WTC11 (cell line): ENCODE results near the gene SYNGAP1.
"Not testable (repeated sequence)": the region's sequence is repeated elsewhere in the genome, so short reads cannot be mapped to it uniquely, and the experiment has no call there.

Source experiments
- CTCF ChIP-seq: fragments of 200-600 bp; IDR thresholded peaks from 2 replicates; pipeline ENCODE4 v1.8.0; 2022; ENCODE audit warnings: antibody characterized with exemption
- E2F4 ChIP-seq: sonication (generic); formaldehyde crosslinking; IDR thresholded peaks from 2 replicates; pipeline ENCODE4 v1.8.1; 2022; ENCODE audit warnings: low read depth, mild to moderate bottlenecking, moderate library complexity, missing genetic modification reagents, borderline replicate concordance
- NFYB ChIP-seq: sonication (generic); formaldehyde crosslinking; conservative IDR thresholded peaks from 2 replicates; pipeline ENCODE4 v1.8.0; 2022; ENCODE audit warnings: low read depth, missing genetic modification reagents
- TF ChIP-seq, protein P1 (sequence below): sonication (generic); formaldehyde crosslinking; IDR thresholded peaks from 2 replicates; pipeline ENCODE4 v1.8.0; 2022; ENCODE audit warnings: mild to moderate bottlenecking, missing genetic modification reagents
- TF ChIP-seq, protein P2 (sequence below): sonication (generic); formaldehyde crosslinking; IDR thresholded peaks from 2 replicates; pipeline ENCODE4 v1.8.0; 2022; ENCODE audit warnings: mild to moderate bottlenecking, missing genetic modification reagents

- not testable (repeated sequence) for TF ChIP-seq CTCF; NFYB (CRISPR knock-in tag); E2F4 (CRISPR knock-in tag)
- TF ChIP-seq, protein P1, sequence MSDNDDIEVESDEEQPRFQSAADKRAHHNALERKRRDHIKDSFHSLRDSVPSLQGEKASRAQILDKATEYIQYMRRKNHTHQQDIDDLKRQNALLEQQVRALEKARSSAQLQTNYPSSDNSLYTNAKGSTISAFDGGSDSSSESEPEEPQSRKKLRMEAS = not testable (repeated sequence)
- TF ChIP-seq, protein P2, sequence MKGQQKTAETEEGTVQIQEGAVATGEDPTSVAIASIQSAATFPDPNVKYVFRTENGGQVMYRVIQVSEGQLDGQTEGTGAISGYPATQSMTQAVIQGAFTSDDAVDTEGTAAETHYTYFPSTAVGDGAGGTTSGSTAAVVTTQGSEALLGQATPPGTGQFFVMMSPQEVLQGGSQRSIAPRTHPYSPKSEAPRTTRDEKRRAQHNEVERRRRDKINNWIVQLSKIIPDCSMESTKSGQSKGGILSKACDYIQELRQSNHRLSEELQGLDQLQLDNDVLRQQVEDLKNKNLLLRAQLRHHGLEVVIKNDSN (CRISPR knock-in tag) = not testable (repeated sequence)
Measured at GRCh38 chr6:33482620-33483019, 62.8 kb downstream of the SYNGAP1 start.
